ENCODE measurements around the gene LSM10.

LSM10 gene

DNA sequence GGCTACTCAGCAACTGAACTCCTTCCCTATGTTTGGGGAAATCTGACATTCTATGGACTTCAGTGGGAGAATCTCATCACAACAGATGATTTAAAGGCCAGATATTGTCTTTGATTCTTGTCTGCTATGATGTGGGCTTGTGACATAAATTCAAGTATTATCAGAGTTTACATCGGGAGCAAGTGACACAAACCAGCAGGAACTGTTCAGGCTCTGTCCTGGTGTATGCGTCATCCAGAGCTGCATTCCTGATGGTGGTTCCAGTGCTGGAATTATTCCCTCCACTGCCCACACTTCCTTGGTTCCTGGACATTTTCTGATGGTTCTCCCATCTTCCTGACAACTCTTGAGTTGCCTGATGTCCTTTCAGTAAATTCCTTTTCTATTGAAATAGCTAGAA is 10.8 kb upstream of the LSM10 start:
- DNase-seq (ENCODE audit: low spot score), result no peak

DNA sequence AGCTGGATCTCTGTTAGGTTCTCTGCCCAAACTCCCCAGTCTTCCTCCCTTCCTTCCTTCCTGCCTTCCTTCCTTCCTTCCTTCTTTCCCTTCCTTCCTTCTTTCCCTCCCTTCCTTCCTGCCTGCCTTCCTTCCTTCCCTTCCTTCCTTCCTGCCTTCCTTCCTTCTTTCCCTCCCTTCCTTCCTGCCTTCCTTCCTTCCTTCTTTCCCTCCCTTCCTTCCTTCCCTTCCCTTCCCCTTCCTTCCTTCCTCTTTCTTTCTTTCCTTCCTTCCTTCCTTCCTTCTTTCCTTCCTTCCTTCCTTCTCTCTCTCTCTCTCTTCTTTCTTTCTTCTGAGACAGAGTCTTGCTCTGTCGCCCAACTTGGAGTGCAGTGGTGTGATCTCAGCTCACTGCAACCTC is 8.7 kb upstream of the LSM10 start:
- no peak for DNase-seq (ENCODE audit: low spot score)

GRCh38 chr1:36402504-36402890 is 4.8 kb upstream of the LSM10 start:
- DNase-seq (ENCODE audit: low spot score), result no peak

DNA sequence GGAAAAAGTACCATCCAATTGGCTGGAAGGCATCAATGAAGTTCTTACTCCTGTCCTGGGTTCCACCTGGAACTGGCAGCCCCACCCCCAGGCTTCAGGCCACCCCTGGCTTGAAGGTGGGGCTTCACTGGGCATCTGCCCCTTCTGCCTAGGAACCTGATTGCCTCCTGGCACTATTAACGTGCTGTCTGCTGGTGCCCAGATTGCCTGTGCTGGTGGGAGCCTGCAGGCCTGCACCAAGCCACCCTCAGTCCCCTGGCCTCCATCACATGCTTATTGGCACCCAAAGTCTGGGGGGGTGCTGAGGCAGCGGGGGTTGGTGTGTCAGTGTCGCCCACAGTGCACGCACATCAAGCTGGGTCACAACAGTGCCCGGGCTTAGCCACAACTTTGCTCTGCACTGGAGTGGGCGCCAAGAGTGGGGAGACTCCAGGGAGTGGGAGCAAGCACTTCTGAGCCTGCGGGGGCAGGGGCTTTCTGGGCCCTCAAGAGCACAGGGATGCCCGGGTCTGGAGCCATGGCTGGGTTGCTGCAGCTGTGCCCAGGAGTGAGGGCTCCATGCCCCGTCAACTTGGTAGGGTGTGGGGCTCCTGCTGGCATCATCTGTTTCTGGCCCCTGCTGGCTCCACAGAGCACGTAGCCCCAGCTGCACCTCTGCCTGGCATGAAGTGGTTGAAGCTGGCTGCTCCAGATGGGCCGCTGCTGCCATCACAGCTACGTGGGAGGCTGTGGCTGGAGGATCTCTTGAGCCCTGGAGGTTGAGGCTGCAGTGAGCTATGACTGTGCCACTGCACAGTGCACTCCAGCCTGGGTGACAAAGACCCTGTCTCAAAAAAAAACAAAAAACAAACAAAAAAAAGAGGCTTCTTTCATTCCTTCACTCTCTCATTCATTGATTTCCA is 4.1 kb upstream of the LSM10 start:
- DNase-seq (ENCODE audit: low spot score), result no peak

GRCh38 chr1:36400825-36401601 is 3.3 kb upstream of the LSM10 start:
- no peak for DNase-seq (ENCODE audit: low spot score)

GRCh38 chr1:36400514-36400824 is 2.8 kb upstream of the LSM10 start:
- DNase-seq (ENCODE audit: low spot score), result no peak

DNA sequence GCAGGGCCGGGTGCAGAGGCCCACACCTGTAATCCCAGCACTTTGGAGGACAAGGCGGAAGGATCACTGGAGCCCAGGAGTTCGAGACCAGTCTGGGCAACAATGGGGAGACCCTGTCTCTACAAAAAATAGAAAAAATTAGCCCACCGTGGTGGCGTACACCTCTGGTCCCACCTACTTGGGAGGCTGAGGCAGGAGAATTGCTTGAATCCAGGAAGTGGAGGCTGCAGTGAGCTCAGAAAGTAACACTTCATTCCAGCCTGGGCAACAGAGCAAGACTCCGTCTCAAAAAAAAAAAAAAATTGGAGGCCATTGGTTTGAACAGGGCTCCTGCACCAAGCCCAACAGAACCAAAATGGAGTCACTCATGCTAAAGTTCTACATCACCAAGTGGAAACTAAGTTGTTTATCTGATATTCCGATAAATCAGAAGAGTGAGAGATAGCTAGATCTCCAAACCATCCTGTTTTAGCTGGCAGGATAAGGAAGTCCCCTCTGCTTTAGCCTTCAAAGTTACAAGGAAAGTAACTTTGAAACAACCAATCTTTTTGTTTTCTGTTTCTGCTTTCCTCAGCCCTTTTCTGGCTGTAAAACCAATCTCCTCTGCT is 766 bp upstream of the LSM10 start:
- no peak for DNase-seq (ENCODE audit: low spot score)

DNA sequence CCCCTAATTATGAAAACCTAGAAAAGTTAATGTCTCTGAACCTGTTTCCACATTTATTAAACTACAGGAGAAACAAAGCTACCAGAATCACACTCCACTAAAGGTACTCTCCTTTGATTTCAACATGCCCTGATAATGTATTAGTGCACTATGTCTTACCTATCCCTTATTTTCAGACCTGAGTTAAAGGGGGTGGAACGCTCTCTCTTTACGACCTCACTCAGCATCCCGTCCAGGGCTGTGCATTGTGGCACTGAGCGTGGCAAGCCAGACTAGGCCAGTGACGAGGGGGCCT is 678 bp downstream of the LSM10 start:
- DNase-seq (ENCODE audit: low spot score), result peak; percentile 35

GRCh38 chr1:36396359-36396758 is 1.3 kb downstream of the LSM10 start:
- DNase-seq (ENCODE audit: low spot score), result no peak

- DNase-seq (ENCODE audit: low spot score), result no peak
Measured at GRCh38 chr1:36393686-36394085, 4.0 kb downstream of the LSM10 start.

DNA sequence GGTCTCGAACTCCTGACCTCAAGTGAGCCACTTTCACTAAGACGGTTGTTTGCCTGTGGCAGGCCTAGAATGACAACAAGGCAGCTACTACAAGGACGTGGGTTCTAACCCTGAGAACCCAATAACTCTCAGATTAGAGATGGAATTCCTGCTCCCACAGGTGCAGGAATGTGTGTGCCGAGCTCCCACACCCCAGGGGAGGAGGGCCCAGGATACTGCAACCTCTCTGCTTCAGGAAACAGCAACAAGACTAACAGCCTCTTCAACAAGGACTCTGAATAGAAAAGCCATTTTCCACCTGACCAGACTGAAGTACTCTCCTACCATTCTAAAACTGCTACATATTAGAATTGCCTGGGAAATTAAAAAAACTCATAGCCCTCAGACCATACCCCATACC is 4.9 kb downstream of the LSM10 start:
- DNase-seq (ENCODE audit: low spot score), result no peak

- DNase-seq (ENCODE audit: low spot score), result no peak
Measured at GRCh38 chr1:36391271-36391670, 6.4 kb downstream of the LSM10 start.

- no peak for DNase-seq (ENCODE audit: low spot score)
Measured at GRCh38 chr1:36390411-36390810, 7.3 kb downstream of the LSM10 start.

DNA sequence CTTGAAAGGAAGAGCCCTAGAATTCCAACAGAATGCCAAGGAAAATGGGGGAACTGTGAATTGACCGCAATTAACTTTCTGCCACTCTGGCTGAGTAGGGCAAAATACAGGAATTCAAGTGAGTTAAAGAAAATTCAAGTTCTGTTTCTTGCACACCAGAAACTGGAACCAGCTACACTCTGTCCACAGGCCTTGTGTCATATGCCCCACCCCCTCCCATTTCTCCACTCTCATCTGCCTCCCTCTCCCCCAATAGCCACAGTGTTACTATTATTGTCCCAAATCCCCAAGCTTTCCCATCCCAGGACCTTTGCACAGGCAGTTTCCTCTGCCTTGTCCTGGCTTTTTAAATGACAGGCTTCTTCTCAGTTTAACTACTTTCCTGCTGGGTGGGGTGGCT is 7.7 kb downstream of the LSM10 start:
- DNase-seq (ENCODE audit: low spot score), result no peak

- DNase-seq (ENCODE audit: low spot score), result no peak
Measured at GRCh38 chr1:36389261-36389660, 8.4 kb downstream of the LSM10 start.

DNA sequence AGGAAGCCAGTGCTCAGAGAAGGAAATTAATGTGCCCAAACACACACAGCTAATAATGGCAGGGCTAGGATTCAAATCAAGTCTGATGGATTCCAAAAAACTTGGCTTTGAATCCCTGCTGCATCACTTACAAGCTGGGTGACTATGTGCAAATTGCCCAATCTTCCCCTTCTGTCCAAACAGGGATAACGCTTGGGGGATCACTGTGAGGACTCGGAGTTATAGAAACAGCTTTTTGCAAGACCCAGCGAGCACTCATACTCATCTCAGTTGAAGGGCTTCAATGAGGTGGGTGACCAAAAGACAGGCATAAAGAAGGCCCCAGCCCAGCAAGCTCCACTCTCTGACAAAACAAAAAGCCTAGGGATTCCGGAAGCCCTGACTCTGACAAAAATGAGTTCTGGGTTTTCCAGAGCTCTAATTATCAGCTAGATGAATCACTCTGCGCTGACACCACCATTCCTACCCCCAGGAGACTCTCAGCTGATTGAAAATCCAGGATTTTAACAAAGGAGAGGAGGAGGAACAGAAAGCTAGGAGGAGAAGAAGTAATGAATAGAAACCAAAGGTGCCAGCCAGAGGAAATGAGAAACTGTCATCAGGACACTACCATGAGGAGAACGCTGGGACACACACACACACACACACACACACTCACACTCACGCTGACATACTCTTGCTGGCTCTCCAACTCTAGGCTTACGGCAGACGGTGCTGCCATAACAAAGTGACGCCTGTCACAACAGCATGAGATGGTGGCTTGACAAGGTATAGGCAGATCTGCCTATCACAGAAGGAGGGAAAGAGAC is 10.4 kb downstream of the LSM10 start:
- DNase-seq (ENCODE audit: low spot score), result no peak

GRCh38 chr1:36386265-36387140 is 11.2 kb downstream of the LSM10 start:
- DNase-seq (ENCODE audit: low spot score), result peak; percentile 99

DNA sequence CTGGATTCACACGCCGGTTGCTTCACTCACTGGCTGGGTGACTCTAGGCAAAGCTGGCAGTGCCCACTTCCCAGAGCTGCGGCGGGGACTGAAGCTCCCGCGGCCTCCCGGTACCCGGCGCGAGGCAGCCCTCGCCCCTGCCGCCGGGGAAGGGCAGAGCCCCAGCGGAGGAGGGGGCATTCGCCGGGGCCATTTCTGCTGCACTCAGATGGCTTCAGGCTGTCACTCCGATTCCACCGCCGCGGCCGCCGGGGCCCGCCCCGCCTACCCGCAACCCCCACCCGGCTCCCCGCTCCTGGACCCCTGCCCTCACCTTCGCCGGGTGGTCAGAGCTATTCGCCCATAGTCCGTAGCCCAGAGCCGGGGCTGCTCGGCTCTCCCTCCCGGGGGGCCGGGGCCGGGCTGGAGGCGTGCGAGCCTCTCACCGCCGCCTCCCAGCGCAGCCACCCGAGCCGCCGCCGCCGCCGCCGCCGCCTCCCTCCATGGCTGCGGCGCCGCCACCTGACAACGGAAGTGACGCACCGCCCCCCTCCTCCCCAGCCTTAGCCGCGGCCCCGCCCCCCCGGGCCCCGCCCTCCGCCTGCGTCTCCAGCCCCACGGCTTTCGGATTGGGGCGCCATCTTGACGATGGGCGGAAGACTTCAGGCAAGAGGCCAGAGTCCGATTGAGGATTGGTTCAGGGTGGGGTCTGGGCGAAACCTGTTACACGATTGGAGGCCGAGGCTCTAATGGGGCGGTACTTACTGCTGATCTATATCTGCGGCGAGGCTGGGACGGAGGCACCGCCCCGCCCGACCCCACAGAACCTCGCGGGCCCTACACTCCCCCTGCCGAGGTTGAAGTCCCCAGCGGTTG is 12.1 kb downstream of the LSM10 start, which contains the start of gene STK40:
Gene STK40 (minus strand): TSS at position 515 of the 855 bp plus-strand sequence. CDS start 24,592 bp downstream, outside the sequence.
- DNase-seq (ENCODE audit: low spot score), result peak; percentile 98

DNA sequence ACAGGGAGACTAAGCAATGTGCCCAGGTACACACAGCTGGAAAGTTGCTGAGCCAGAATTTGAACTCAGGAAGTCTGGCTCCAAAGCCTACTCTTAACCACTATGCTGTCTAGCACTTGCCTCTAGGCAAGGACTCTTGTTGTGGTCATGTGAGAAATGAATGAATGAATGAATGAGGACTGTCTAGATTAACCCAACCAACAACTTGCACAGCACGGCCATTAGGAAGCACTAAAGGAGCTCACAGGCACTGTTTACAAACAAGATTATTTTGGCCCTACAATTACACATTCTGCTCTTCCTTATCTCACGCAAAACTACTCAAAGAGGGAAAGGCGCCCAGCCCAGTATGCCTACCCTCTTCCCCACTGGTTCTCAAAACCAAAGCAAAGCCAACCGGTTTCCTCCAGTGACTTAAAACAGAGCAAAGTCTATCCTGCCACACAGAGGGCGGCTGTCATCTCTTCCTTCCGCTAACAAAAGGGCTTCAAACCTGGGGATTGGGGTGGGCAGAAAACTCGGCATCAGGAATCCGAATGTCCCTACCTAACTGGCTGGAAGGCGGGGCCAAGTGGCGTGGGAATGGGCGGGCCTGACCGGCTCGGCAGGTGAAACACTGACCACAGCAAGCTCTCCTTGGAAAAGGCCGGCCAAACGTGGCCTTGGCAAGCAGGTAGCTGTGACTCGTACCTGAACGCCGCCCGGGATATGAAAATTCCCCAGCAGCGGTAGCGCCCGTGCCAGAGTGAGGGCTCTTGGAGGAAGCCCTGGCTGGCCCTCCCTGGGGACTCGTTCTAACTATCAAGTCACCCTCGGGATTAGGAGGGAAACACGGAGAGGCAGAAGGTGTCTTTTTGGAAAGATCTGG is 12.9 kb downstream of the LSM10 start:
- peak; percentile 69 for DNase-seq (ENCODE audit: low spot score)

All from LoVo (cell line).